OCI-LY1 (cell line): Measurements from ENCODE around the gene IL7R.

Experiments used
- H2AFZ ChIP-seq: fragments of 200-600 bp; sonication (generic), shearing (Covaris generic); 2 replicates; pipeline ENCODE4 v1.6.0; 2014; ENCODE audit warnings: antibody characterized with exemption, mild to moderate bottlenecking, low read length
- H3F3A ChIP-seq: fragments of 200-600 bp; sonication (generic), shearing (Covaris generic); 2 replicates; pipeline ENCODE4 v1.6.0; 2014; ENCODE audit warnings: mild to moderate bottlenecking, antibody characterized with exemption, low read length, moderate library complexity; ENCODE audit not compliant: insufficient read depth
- H3K27ac ChIP-seq: fragments of 200-600 bp; sonication (generic); 2 replicates; pipeline ENCODE4 v1.5.1; 2014; ENCODE audit warnings: low read length, mixed run types, mild to moderate bottlenecking, low read depth; ENCODE audit not compliant: poor library complexity, severe bottlenecking
- H3K27me3 ChIP-seq: fragments of 200-600 bp; sonication (generic); 2 replicates; pipeline ENCODE4 v1.6.0; 2014; ENCODE audit warnings: antibody characterized with exemption, mild to moderate bottlenecking, low read length, moderate library complexity; ENCODE audit not compliant: insufficient read depth
- H3K36me3 ChIP-seq: fragments of 200-600 bp; sonication (generic); 2 replicates; pipeline ENCODE4 v1.6.1; 2014; ENCODE audit warnings: mild to moderate bottlenecking, antibody characterized with exemption, low read length, moderate library complexity, mixed read lengths; ENCODE audit not compliant: insufficient read depth
- H3K4me1 ChIP-seq: fragments of 200-600 bp; sonication (generic); 2 replicates; pipeline ENCODE4 v1.5.1; 2014; ENCODE audit warnings: mild to moderate bottlenecking, low read length, moderate library complexity; ENCODE audit not compliant: insufficient read depth, severe bottlenecking
- H3K4me2 ChIP-seq: fragments of 200-600 bp; sonication (generic), shearing (Covaris generic); 2 replicates; pipeline ENCODE4 v1.6.1; 2014; ENCODE audit warnings: low read length
- H3K4me3 ChIP-seq: fragments of 200-600 bp; sonication (generic); 2 replicates; pipeline ENCODE4 v1.5.1; 2014; ENCODE audit warnings: low read length, low read depth, mild to moderate bottlenecking, mixed read lengths; ENCODE audit not compliant: poor library complexity, severe bottlenecking
- H3K79me2 ChIP-seq: fragments of 200-600 bp; shearing (Covaris generic); 2 replicates; pipeline ENCODE4 v1.6.1; 2016; ENCODE audit warnings: mixed run types, low read length, mixed read lengths; ENCODE audit not compliant: insufficient read depth
- H3K9ac ChIP-seq: fragments of 200-600 bp; sonication (generic), shearing (Covaris generic); 2 replicates; pipeline ENCODE4 v1.6.1; 2014; ENCODE audit warnings: mild to moderate bottlenecking, low read length, mixed read lengths
- H3K9me2 ChIP-seq: fragments of 200-600 bp; sonication (generic), shearing (Covaris generic); 2 replicates; pipeline ENCODE4 v1.6.1; 2014; ENCODE audit warnings: low read depth, mild to moderate bottlenecking, low read length, mixed read lengths
- H3K9me3 ChIP-seq: fragments of 200-600 bp; shearing (Covaris generic); 2 replicates; pipeline ENCODE4 v1.6.1; 2014; ENCODE audit warnings: low read length, mixed read lengths
- H4K20me1 ChIP-seq: fragments of 200-600 bp; sonication (generic), shearing (Covaris generic); 2 replicates; pipeline ENCODE4 v1.6.0; 2016; ENCODE audit warnings: mild to moderate bottlenecking, low read length; ENCODE audit not compliant: insufficient read depth
- CTCF ChIP-seq: fragments of 200-600 bp; sonication (generic), shearing (Covaris generic); IDR thresholded peaks from 2 replicates; pipeline ENCODE4 v1.5.1; 2017; ENCODE audit warnings: mild to moderate bottlenecking, antibody characterized with exemption, low read length, moderate library complexity, mixed read lengths
- EZH2 ChIP-seq: fragments of 200-600 bp; sonication (generic), shearing (Covaris generic); IDR thresholded peaks from 2 replicates; pipeline ENCODE4 v1.8.0; 2017; ENCODE audit warnings: borderline replicate concordance, mixed run types, mild to moderate bottlenecking, antibody characterized with exemption, low read length, moderate library complexity, mixed read lengths

Gene IL7R

DNA sequence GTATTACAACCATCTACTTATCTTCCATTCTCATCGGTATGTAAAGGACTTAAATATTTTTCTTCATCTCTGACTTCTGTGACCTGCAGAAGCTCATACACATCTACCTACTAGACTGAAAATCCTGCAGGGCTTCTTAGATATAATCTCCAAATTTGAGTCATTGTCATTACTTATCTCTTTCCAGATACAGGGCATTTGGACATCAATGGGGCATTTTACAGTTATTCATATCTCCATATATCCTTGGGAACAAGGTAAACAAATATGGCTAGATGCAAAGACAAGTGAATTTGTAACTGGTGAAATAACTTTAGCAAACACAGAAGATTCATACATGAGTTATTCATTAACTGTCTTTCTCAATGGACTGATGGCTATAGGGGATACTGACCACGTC, 37.7 kb upstream of the IL7R start:
- Histone ChIP-seq H3K27me3 (no peaks in the 10 kb centered on the region), H3K4me2 (no peak overlapping the region), H3K4me3 (no peak overlapping the region), H3F3A (no peaks in the 10 kb centered on the region), H2AFZ (no peak overlapping the region), H3K9ac (no peak overlapping the region), H3K9me2 (no peaks in the 10 kb centered on the region), H4K20me1 (no peaks in the 10 kb centered on the region), H3K9me3 (no peaks in the 10 kb centered on the region), H3K27ac (no peak overlapping the region), H3K36me3 (no peaks in the 10 kb centered on the region; the same call in 1 of the 2 replicates), H3K79me2 (no peaks in the 10 kb centered on the region), H3K4me1 (peaks cover 27% of the 10 kb centered on the region)
- TF ChIP-seq CTCF = no peak
- TF ChIP-seq EZH2 = no peak

DNA sequence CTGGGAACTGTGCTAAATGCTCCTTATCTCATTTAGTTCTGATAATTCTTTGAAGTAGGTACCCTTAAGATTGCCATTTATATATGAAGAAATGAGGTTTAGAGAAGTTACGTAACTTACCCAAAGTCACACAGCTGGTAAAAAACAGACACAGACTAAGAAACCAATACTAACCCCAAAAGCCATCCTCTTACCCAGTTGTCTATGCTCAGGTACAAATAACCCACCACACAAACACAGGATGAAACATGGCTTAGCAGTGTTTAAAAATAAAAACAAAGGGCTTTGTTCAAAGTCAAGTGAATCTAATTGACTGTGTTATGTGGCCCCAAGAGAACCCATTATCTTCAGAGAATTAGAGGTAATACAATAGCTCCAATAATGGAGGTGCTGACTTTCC, 37.0 kb upstream of the IL7R start:
- Histone ChIP-seq H3K4me3 (no peak overlapping the region), H3K9ac (no peak overlapping the region), H3F3A (no peaks in the 10 kb centered on the region), H3K4me2 (no peak overlapping the region), H3K9me2 (no peaks in the 10 kb centered on the region), H3K4me1 (peaks cover 27% of the 10 kb centered on the region), H4K20me1 (no peaks in the 10 kb centered on the region), H3K9me3 (no peaks in the 10 kb centered on the region), H3K27ac (no peak overlapping the region), H3K36me3 (no peaks in the 10 kb centered on the region; the same call in 1 of the 2 replicates), H3K27me3 (no peaks in the 10 kb centered on the region), H3K79me2 (no peaks in the 10 kb centered on the region), H2AFZ (no peak overlapping the region)
- TF ChIP-seq EZH2 (no peak), CTCF (no peak)

- no peak overlapping the region for H3K4me2 ChIP-seq
Measured at GRCh38 chr5:35820735-35821134, 36.0 kb upstream of the IL7R start.

More at GRCh38 chr5:35820735-35821134, 36.0 kb upstream of the IL7R start:
- TF ChIP-seq EZH2 (no peak), CTCF (no peak)
- Histone ChIP-seq H3K9me3 (no peaks in the 10 kb centered on the region), H2AFZ (no peak overlapping the region), H3F3A (no peaks in the 10 kb centered on the region), H3K4me1 (peaks cover 21% of the 10 kb centered on the region), H4K20me1 (no peaks in the 10 kb centered on the region), H3K27ac (no peak overlapping the region), H3K9me2 (no peaks in the 10 kb centered on the region), H3K4me3 (no peak overlapping the region), H3K36me3 (no peaks in the 10 kb centered on the region; the same call in 1 of the 2 replicates), H3K79me2 (no peaks in the 10 kb centered on the region), H3K27me3 (no peaks in the 10 kb centered on the region), H3K9ac (no peak overlapping the region)
